HEK293 (cell line): Measurements from ENCODE around the gene FOXB2.

Experiments
- GLI4 ChIP-seq: fragments of 450-650 bp; formaldehyde crosslinking; IDR thresholded peaks from 2 replicates; pipeline ENCODE4 v1.5.1; 2016; ENCODE audit warnings: missing biosample characterization, missing genetic modification characterization
- GLIS1 ChIP-seq: fragments of 450-650 bp; formaldehyde crosslinking; IDR thresholded peaks from 2 replicates; pipeline ENCODE4 v1.5.1; 2016; ENCODE audit warnings: missing biosample characterization, missing genetic modification characterization
- KLF7 ChIP-seq: fragments of 450-650 bp; formaldehyde crosslinking; IDR thresholded peaks from 2 replicates; pipeline ENCODE4 v1.5.1; 2016; ENCODE audit warnings: missing biosample characterization, missing genetic modification characterization, borderline replicate concordance
- KLF8 ChIP-seq: fragments of 450-650 bp; formaldehyde crosslinking; IDR thresholded peaks from 2 replicates; pipeline ENCODE4 v1.5.1; 2016; ENCODE audit warnings: missing biosample characterization, missing genetic modification characterization
- SALL2 ChIP-seq: fragments of 450-650 bp; formaldehyde crosslinking; IDR thresholded peaks from 2 replicates; pipeline ENCODE4 v1.5.0; 2017; ENCODE audit warnings: missing biosample characterization, mild to moderate bottlenecking, missing genetic modification characterization, borderline replicate concordance
- TCF7L2 ChIP-seq: IDR thresholded peaks from 2 replicates; pipeline ENCODE4 v1.6.1; 2011; ENCODE audit warnings: low read depth, mild to moderate bottlenecking, inconsistent platforms, low read length, moderate library complexity, borderline replicate concordance
- YY1 ChIP-seq: fragments of 450-650 bp; formaldehyde crosslinking; IDR thresholded peaks from 2 replicates; pipeline ENCODE4 v1.5.1; 2018; ENCODE audit warnings: missing biosample characterization, missing genetic modification characterization
- YY2 ChIP-seq: fragments of 450-650 bp; formaldehyde crosslinking; IDR thresholded peaks from 2 replicates; pipeline ENCODE4 v1.5.1; 2016; ENCODE audit warnings: missing biosample characterization, missing genetic modification characterization
- ZBTB1 ChIP-seq: fragments of 450-650 bp; formaldehyde crosslinking; IDR thresholded peaks from 2 replicates; pipeline ENCODE4 v1.5.1; 2016; ENCODE audit warnings: missing biosample characterization, missing genetic modification characterization
- ZBTB10 ChIP-seq: fragments of 450-650 bp; formaldehyde crosslinking; IDR thresholded peaks from 2 replicates; pipeline ENCODE4 v1.5.1; 2016; ENCODE audit warnings: missing biosample characterization, missing genetic modification characterization
- ZEB2 ChIP-seq: fragments of 450-650 bp; formaldehyde crosslinking; IDR thresholded peaks from 2 replicates; pipeline ENCODE4 v1.5.1; 2016; ENCODE audit warnings: missing biosample characterization, missing genetic modification characterization
- ZFP37 ChIP-seq: fragments of 450-650 bp; formaldehyde crosslinking; IDR thresholded peaks from 2 replicates; pipeline ENCODE4 v1.5.1; 2016; ENCODE audit warnings: missing biosample characterization, missing genetic modification characterization
- ZIC2 ChIP-seq: fragments of 450-650 bp; formaldehyde crosslinking; IDR thresholded peaks from 2 replicates; pipeline ENCODE4 v1.5.1; 2016; ENCODE audit warnings: missing biosample characterization, missing genetic modification characterization
- ZNF121 ChIP-seq: fragments of 450-650 bp; formaldehyde crosslinking; IDR thresholded peaks from 2 replicates; pipeline ENCODE4 v1.5.1; 2016; ENCODE audit warnings: missing biosample characterization, missing genetic modification characterization
- ZNF133 ChIP-seq: fragments of 450-650 bp; formaldehyde crosslinking; IDR thresholded peaks from 2 replicates; pipeline ENCODE4 v1.5.1; 2016; ENCODE audit warnings: missing biosample characterization, missing genetic modification characterization
- ZNF24 ChIP-seq: fragments of 450-650 bp; formaldehyde crosslinking; IDR thresholded peaks from 2 replicates; pipeline ENCODE4 v1.5.1; 2016; ENCODE audit warnings: missing biosample characterization, missing genetic modification characterization
- ZNF274 ChIP-seq, 2 experiments: fragments of 200-500 bp in 1 of 2; fragments of 450-650 bp in 1 of 2; sonication (Bioruptor generic) in 1 of 2; formaldehyde crosslinking in 1 of 2; IDR thresholded peaks; 2 replicates each; pipeline versions ENCODE4 v1.5.1 to v1.6.1; 2014 to 2016; ENCODE audit warnings: borderline replicate concordance in 1 of 2, inconsistent platforms in 1 of 2, low read length in 1 of 2, missing biosample characterization in 1 of 2, missing genetic modification characterization in 1 of 2
- ZNF280D ChIP-seq: fragments of 450-650 bp; formaldehyde crosslinking; IDR thresholded peaks from 2 replicates; pipeline ENCODE4 v1.5.1; 2016; ENCODE audit warnings: missing biosample characterization, missing genetic modification characterization
- ZNF324 ChIP-seq: fragments of 450-650 bp; formaldehyde crosslinking; IDR thresholded peaks from 2 replicates; pipeline ENCODE4 v1.5.1; 2016; ENCODE audit warnings: missing biosample characterization, missing genetic modification characterization
- ZNF335 ChIP-seq: fragments of 450-650 bp; formaldehyde crosslinking; conservative IDR thresholded peaks from 2 replicates; pipeline ENCODE4 v1.5.1; 2016; ENCODE audit warnings: missing biosample characterization, missing genetic modification characterization
- ZNF362 ChIP-seq: fragments of 450-650 bp; formaldehyde crosslinking; IDR thresholded peaks from 2 replicates; pipeline ENCODE4 v1.5.1; 2016; ENCODE audit warnings: missing biosample characterization, missing genetic modification characterization
- ZNF394 ChIP-seq: fragments of 450-650 bp; formaldehyde crosslinking; IDR thresholded peaks from 2 replicates; pipeline ENCODE4 v1.5.1; 2016; ENCODE audit warnings: missing biosample characterization, missing genetic modification characterization, mild to moderate bottlenecking, moderate library complexity, borderline replicate concordance
- ZNF48 ChIP-seq: fragments of 450-650 bp; formaldehyde crosslinking; IDR thresholded peaks from 2 replicates; pipeline ENCODE4 v1.5.1; 2016; ENCODE audit warnings: missing biosample characterization, missing genetic modification characterization
- ZNF548 ChIP-seq: fragments of 450-650 bp; formaldehyde crosslinking; IDR thresholded peaks from 2 replicates; pipeline ENCODE4 v1.5.1; 2016; ENCODE audit warnings: missing biosample characterization, missing genetic modification characterization
- ZNF560 ChIP-seq: fragments of 450-650 bp; formaldehyde crosslinking; IDR thresholded peaks from 2 replicates; pipeline ENCODE4 v1.5.1; 2017; ENCODE audit warnings: missing biosample characterization, missing genetic modification characterization, borderline replicate concordance
- ZNF561 ChIP-seq: fragments of 450-650 bp; IDR thresholded peaks from 2 replicates; pipeline ENCODE4 v1.5.1; 2018; ENCODE audit warnings: missing biosample characterization, missing genetic modification characterization, borderline replicate concordance
- ZNF629 ChIP-seq: fragments of 450-650 bp; formaldehyde crosslinking; IDR thresholded peaks from 2 replicates; pipeline ENCODE4 v1.5.1; 2017; ENCODE audit warnings: missing biosample characterization, missing genetic modification characterization
- ZNF776 ChIP-seq: fragments of 450-650 bp; formaldehyde crosslinking; IDR thresholded peaks from 2 replicates; pipeline ENCODE4 v1.5.0; 2017; ENCODE audit warnings: missing biosample characterization, missing genetic modification characterization, borderline replicate concordance
- ZNF777 ChIP-seq: fragments of 450-650 bp; formaldehyde crosslinking; IDR thresholded peaks from 2 replicates; pipeline ENCODE4 v1.5.1; 2017; ENCODE audit warnings: missing biosample characterization, missing genetic modification characterization, borderline replicate concordance
- ZNF792 ChIP-seq: fragments of 450-650 bp; formaldehyde crosslinking; IDR thresholded peaks from 2 replicates; pipeline ENCODE4 v1.5.1; 2016; ENCODE audit warnings: missing biosample characterization, missing genetic modification characterization
- ZSCAN23 ChIP-seq: fragments of 450-650 bp; formaldehyde crosslinking; IDR thresholded peaks from 2 replicates; pipeline ENCODE4 v1.5.1; 2016; ENCODE audit warnings: missing biosample characterization, missing genetic modification characterization
- ZSCAN4 ChIP-seq: fragments of 450-650 bp; formaldehyde crosslinking; IDR thresholded peaks from 2 replicates; pipeline ENCODE4 v1.5.1; 2017; ENCODE audit warnings: missing biosample characterization, missing genetic modification characterization

The FOXB2 gene

GRCh38 chr9:77011973-77012821, 7.3 kb upstream of the FOXB2 start (continued):
- TF ChIP-seq ZNF280D (no peak), ZSCAN4 (tag by site-specific recombination) (no peak), ZNF560 (tag by site-specific recombination) (no peak), TCF7L2 (peak; percentile 56; the same call in 1 of the 2 replicates), YY1 (tag by site-specific recombination) (peak; percentile 19; the same call in 1 of the 2 replicates), GLI4 (no peak), YY2 (tag by site-specific recombination) (no peak), ZNF48 (tag by site-specific recombination) (no peak), ZNF335 (peak; percentile 92), ZNF274 (IDR thresholded peaks at IDR 0.05; ENCODE audit: low read length) (no peak), ZNF274 (tag by site-specific recombination; IDR thresholded peaks at IDR 0.05; ENCODE audit: borderline replicate concordance) (no peak), ZNF792 (tag by site-specific recombination) (no peak), SALL2 (tag by site-specific recombination) (no peak), ZSCAN23 (0 out of 2 replicates have a peak, but pooled peaks have one; percentile 49), ZNF394 (tag by site-specific recombination) (peak; percentile 56; the same call in 1 of the 2 replicates), ZNF629 (tag by site-specific recombination) (peak; percentile 83), GLIS1 (tag by site-specific recombination) (peak; percentile 78), ZNF24 (tag by site-specific recombination) (0 out of 2 replicates have a peak, but pooled peaks have one; percentile 28), KLF8 (peak; percentile 46; the same call in 1 of the 2 replicates), ZNF324 (tag by site-specific recombination) (peak; percentile 17; the same call in 1 of the 2 replicates), ZIC2 (tag by site-specific recombination) (peak; percentile 70), ZEB2 (tag by site-specific recombination) (peak; percentile 86), ZNF121 (tag by site-specific recombination) (no peak), ZBTB1 (peak; percentile 84), KLF7 (no peak), ZNF561 (tag by site-specific recombination) (0 out of 2 replicates have a peak, but pooled peaks have one; percentile 26), ZNF548 (tag by site-specific recombination) (no peak), ZNF362 (no peak), ZNF133 (tag by site-specific recombination) (no peak), ZFP37 (peak; percentile 66; the same call in 1 of the 2 replicates), ZNF777 (tag by site-specific recombination) (no peak), ZNF776 (tag by site-specific recombination) (no peak), ZBTB10 (tag by site-specific recombination) (no peak)
